Memory B cell (primary cell): ENCODE data around the gene ITGAD.

Experiments
- ATAC-seq: fragments of 150-1000 bp; cut with Tn5 transposase; 2 replicates; pipeline ENCODE4 v1.10.0; 2021; ENCODE audit warnings: low read depth, mild to moderate bottlenecking, moderate library complexity
- DNase-seq, 2 donors: peaks; one replicate each; pipeline ENCODE4 v3.0.0; 2022; ENCODE audit warnings: low spot score in 2 of 2
- H3K27ac Mint-ChIP-seq: one replicate; pipeline ENCODE4 v1.8.0; 2022; ENCODE audit warnings: mild to moderate bottlenecking, moderate library complexity, mixed read lengths
- H3K27me3 Mint-ChIP-seq: one replicate; pipeline ENCODE4 v1.8.0; 2022; ENCODE audit warnings: mixed read lengths
- H3K36me3 Mint-ChIP-seq: one replicate; pipeline ENCODE4 v1.8.0; 2022; ENCODE audit warnings: mild to moderate bottlenecking, mixed read lengths
- H3K4me1 Mint-ChIP-seq: one replicate; pipeline ENCODE4 v1.8.0; 2022; ENCODE audit warnings: mixed read lengths
- H3K4me3 Mint-ChIP-seq: one replicate; pipeline ENCODE4 v1.8.0; 2022; ENCODE audit warnings: mild to moderate bottlenecking, moderate library complexity, mixed read lengths
- H3K9me3 Mint-ChIP-seq: one replicate; pipeline ENCODE4 v1.8.0; 2022; ENCODE audit warnings: mixed read lengths

ITGAD gene

DNA sequence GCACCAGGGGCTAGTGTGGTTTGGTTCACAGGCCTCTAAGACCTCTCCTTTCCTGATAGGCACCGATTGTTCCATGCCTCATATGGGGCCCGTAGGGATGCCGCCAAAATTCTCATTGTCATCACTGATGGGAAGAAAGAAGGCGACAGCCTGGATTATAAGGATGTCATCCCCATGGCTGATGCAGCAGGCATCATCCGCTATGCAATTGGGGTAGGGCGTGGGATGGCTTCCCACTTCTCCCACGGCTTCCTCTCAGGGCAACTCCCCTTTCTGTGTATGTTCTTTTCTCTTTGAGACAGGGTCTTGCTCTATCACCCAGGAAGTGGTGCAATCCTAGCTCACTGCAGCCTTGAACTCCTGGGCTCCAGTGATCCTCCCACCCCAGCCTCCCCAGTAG lies 32.9 kb upstream of the ITGAD start:
- Mint-ChIP-seq H3K9me3 (no peaks in the 10 kb centered on the region), H3K4me3 (no peak overlapping the region), H3K36me3 (no peaks in the 10 kb centered on the region), H3K27me3 (no peaks in the 10 kb centered on the region), H3K4me1 (peaks cover 22% of the 10 kb centered on the region), H3K27ac (no peak overlapping the region)
- ATAC-seq (no peak), DNase-seq (no peak)

DNA sequence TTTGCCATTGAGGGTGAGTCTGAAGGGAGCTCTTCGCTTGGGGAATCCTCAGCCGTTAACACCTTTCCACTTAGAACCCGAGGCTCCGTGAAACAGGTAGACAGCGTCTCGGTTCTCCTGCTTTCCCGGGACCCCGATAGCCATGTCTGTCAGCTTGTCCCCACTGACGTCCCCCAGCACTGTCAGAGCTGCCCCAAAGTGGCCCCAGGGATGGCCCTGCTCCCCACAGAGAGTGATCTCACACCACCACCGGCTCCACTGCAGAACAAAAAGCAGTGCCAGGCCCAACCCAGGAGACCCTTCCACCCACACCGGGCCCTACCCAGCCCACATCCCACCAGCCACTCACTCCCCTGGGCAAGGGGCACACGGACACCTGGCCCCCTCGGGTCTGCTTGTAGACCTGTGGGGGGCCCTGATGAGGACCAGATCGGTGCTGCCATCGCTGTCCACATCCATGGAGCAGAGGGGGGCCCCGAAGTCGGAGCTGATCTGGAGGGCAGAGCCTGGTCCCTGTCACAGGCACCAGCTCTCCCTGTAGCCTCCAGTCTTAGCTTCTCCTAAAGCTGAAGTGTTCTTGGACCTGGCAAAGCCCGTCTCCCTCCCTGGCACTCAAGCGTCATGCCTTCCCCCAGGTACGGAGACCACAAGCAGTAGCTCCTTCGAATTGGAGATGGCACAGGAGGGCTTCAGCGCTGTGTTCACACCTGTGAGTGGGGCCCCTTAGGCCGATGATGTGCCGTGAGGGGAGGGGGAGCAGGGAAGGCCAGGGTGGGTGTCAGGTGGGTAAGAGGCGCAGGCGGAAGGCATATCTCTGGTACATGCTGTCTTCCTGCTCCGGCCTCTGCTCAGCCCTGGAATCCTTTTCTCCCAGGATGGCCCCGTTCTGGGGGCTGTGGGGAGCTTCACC lies 31.7 kb upstream of the ITGAD start:
- H3K4me3 Mint-ChIP-seq: no peak overlapping the region
- H3K27me3 Mint-ChIP-seq: no peaks in the 10 kb centered on the region
- ATAC-seq (no peak), DNase-seq (no peak)
- H3K9me3 Mint-ChIP-seq: no peaks in the 10 kb centered on the region
- H3K36me3 Mint-ChIP-seq: no peaks in the 10 kb centered on the region
- no peak overlapping the region for H3K27ac Mint-ChIP-seq
- peaks cover 13% of the 10 kb centered on the region for H3K4me1 Mint-ChIP-seq

DNA sequence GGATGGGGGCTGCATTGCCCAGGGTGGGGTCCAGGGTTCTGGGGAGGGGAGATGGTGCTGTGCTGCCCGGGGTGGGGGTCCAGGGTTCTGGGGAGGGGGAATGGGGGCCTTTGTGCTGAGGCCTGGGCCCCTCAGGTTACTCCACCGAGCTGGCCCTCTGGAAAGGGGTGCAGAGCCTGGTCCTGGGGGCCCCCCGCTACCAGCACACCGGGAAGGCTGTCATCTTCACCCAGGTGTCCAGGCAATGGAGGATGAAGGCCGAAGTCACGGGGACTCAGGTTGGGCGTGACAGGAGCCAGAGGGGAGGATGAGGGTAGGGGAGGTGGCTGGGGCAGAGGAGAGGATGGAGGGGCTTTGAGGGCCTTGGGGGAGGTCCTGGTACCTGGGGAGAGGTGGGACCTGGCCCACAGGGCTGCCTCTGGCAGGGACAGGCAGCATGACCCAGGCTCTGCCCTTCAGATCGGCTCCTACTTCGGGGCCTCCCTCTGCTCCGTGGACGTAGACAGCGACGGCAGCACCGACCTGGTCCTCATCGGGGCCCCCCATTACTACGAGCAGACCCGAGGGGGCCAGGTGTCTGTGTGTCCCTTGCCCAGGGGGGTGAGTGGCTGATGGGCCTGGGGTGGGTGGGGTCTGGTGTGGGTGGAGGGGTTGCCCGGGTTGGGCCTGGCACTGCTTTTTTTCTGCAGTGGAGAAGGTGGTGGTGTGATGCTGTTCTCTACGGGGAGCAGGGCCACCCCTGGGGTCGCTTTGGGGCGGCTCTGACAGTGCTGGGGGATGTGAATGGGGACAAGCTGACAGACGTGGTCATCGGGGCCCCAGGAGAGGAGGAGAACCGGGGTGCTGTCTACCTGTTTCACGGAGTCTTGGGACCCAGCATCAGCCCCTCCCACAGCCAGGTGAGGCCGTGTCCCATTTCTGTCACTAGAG lies 30.4 kb upstream of the ITGAD start:
- peaks cover 12% of the 10 kb centered on the region for H3K4me1 Mint-ChIP-seq
- H3K27me3 Mint-ChIP-seq: no peaks in the 10 kb centered on the region
- no peak overlapping the region for H3K27ac Mint-ChIP-seq
- no peak overlapping the region for H3K4me3 Mint-ChIP-seq
- no peaks in the 10 kb centered on the region for H3K36me3 Mint-ChIP-seq
- DNase-seq (no peak), ATAC-seq (no peak)
- H3K9me3 Mint-ChIP-seq: no peaks in the 10 kb centered on the region

DNA sequence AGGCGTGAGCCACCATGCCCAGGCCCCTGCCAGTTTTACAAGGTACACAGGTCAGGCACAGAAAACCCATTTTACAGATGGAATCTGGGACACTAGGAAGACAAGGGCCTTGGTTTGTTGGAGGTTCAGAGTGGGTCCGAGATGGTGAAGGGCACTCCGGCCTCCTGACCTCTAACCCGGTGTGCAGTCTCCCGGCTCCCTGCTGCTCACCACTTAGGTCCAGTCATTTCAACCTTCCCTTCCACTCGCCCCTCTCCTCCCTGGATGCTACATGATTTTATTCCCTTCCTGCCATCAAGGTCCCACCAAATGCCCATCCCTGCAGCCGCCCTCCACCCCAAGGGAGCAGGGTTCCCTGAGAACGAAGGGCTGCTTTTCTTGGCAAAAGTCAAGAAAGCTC lies 29.4 kb upstream of the ITGAD start:
- H3K27me3 Mint-ChIP-seq: no peaks in the 10 kb centered on the region
- H3K4me3 Mint-ChIP-seq: no peak overlapping the region
- no peak for ATAC-seq

DNA sequence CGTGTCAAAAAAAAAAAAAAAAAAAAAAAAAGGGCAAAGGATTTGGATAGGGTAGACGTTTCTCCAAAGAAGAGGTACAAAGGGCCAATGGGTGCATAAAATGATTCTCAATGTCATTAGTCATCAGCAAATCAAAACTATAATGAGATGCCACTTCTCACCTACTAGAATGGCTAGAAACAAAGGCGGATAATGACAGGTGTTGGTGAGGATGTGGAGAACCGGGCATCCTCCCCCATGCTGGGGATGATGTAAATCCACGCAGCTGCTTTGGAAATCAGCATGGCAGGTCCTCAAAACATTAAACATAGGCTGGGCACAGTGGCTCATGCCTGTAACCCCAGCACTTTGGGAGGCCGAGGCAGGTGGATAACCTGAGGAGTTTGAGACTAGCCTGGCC lies 28.7 kb upstream of the ITGAD start:
- no peak overlapping the region for H3K27ac Mint-ChIP-seq
- no peaks in the 10 kb centered on the region for H3K27me3 Mint-ChIP-seq
- H3K36me3 Mint-ChIP-seq: no peaks in the 10 kb centered on the region
- DNase-seq (no peak), ATAC-seq (no peak)
- H3K4me3 Mint-ChIP-seq: no peak overlapping the region
- H3K9me3 Mint-ChIP-seq: no peaks in the 10 kb centered on the region
- peaks cover 11% of the 10 kb centered on the region for H3K4me1 Mint-ChIP-seq

More for the DNA sequence above, 29.4 kb upstream of the ITGAD start:
- Mint-ChIP-seq H3K27ac (no peak overlapping the region), H3K9me3 (no peaks in the 10 kb centered on the region), H3K36me3 (no peaks in the 10 kb centered on the region), H3K4me1 (peaks cover 11% of the 10 kb centered on the region)
- DNase-seq: no peak

DNA sequence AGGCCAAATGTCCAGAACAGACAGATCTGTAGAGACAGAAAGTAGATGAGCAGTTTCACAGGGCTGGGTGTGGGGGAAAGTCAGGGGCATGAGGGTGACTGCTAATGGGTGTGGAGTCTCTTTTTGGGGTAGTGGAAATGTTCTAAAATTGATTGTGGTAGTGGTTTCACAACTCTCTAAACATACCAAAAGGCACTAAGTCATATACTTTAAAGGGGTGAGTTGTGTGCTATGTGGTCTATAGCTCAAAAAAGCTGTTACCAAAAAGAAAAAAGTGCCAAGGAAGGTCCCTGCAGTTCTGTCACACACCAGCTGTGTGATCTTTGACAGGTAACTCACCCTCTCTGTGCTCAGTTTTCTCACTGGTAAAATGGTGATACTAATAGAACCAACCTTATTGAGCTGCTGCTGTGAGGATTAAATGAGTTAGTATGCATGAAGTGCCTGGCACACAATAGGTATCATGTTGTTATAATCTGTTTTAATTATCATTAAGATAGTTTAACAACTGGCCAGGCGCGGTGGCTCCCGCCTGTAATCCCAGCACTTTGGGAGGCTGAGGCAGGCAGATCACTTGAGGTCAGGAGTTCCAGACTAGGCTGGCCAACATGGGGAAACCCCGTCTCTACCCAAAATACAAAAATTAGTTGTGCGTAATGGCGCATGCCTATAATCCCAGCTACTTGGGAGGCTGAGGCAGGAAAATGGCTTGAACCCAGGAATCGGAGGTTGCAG lies 27.8 kb upstream of the ITGAD start:
- ATAC-seq: no peak
- H3K36me3 Mint-ChIP-seq: no peaks in the 10 kb centered on the region

DNA sequence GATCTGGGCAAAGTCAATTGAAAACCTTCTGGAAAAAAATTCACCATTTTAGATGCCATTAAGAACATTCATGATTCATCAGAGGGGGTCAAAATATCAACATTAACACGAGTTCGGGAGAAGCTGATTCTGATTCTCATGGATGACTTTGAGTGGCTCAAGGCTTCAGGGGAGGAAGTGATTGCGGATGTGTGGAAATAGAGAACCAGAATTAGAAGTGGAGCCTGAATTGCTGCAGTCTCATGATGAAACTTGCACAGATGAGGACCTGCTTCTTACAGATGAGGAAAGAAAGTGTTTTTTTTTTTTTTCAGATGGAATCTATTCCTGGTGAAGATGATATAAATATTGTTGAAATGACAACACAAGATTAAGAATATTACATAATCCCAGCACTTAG lies 25.3 kb upstream of the ITGAD start:
- H3K27ac Mint-ChIP-seq: no peak overlapping the region
- DNase-seq (no peak), ATAC-seq (no peak)
- no peaks in the 10 kb centered on the region for H3K27me3 Mint-ChIP-seq
- no peaks in the 10 kb centered on the region for H3K36me3 Mint-ChIP-seq
- H3K4me1 Mint-ChIP-seq: peaks cover 11% of the 10 kb centered on the region
- no peak overlapping the region for H3K4me3 Mint-ChIP-seq
- H3K9me3 Mint-ChIP-seq: no peaks in the 10 kb centered on the region

More for the DNA sequence above, 27.8 kb upstream of the ITGAD start:
- Mint-ChIP-seq H3K4me3 (no peak overlapping the region), H3K9me3 (no peaks in the 10 kb centered on the region), H3K27ac (no peak overlapping the region), H3K4me1 (peaks cover 11% of the 10 kb centered on the region), H3K27me3 (no peaks in the 10 kb centered on the region)
- no peak for DNase-seq

DNA sequence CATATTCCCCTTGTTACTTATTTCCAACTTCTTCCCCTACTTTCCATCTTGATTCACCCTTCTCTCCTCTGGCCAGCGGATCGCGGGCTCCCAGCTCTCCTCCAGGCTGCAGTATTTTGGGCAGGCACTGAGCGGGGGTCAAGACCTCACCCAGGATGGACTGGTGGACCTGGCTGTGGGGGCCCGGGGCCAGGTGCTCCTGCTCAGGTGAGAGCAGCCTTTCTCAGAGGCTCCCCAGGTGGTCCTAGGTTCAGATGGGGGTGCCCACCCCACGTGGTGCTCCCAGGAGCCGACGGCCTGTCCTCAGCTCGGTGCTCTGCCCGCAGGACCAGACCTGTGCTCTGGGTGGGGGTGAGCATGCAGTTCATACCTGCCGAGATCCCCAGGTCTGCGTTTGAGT lies 22.1 kb upstream of the ITGAD start:
- Mint-ChIP-seq H3K27ac (peak overlapping the region; percentile 43), H3K4me3 (no peak overlapping the region), H3K4me1 (peaks cover 9% of the 10 kb centered on the region), H3K27me3 (no peaks in the 10 kb centered on the region), H3K9me3 (peaks cover 4% of the 10 kb centered on the region), H3K36me3 (peaks cover 2% of the 10 kb centered on the region)
- ATAC-seq (no peak), DNase-seq (no peak)

DNA sequence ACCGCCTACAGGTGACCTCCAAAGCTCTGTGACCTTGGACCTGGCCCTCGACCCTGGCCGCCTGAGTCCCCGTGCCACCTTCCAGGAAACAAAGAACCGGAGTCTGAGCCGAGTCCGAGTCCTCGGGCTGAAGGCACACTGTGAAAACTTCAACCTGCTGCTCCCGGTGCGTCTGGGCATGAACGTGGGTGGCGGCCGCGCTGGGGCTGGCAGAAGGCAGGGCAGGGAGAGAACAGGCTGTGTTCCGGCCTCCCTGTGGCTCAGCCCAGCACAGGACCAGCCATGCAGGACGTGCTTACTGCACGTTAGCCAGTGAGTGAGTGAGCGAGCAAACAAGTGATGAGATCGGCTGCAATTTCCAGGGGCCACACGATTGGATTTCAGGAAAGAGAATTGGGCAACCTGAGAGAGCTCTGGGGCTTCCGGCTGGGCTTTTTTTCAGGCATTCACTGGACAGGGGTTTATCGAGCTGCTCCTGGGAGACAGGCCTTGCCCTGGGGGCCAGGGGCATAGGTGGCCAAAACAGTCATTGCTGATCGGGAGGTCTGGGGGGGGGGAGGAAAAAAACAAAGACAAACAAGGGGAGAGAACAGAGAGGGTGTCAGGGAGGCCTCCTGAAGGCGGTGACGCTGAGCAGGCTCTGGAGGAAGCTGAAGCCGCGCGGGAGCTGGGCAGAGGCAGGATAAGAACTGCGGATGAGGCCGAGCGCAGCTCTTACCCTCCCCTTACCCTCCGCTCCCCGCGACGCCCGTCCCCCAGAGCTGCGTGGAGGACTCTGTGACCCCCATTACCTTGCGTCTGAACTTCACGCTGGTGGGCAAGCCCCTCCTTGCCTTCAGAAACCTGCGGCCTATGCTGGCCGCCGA lies 21.3 kb upstream of the ITGAD start:
- Mint-ChIP-seq H3K4me1 (peaks cover 9% of the 10 kb centered on the region), H3K9me3 (peaks cover 4% of the 10 kb centered on the region), H3K36me3 (peaks cover 2% of the 10 kb centered on the region), H3K4me3 (no peak overlapping the region), H3K27me3 (no peaks in the 10 kb centered on the region), H3K27ac (no peak overlapping the region)
- DNase-seq: no peak
- ATAC-seq: no peak

DNA sequence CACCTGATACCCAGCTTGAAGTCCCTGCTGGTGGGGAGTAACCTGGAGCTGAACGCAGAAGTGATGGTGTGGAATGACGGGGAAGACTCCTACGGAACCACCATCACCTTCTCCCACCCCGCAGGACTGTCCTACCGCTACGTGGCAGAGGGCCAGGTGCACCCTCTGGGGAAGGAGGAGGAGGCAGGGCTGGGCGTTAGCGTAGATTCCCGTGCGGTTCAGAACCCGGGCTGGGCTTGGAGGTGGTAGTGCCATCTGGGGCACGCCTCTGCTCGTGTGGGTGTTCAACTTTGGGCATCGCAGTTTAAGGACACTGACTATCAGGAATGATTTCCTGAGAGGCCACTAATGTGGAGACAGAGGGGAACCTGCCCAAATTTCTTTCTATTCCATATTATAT lies 19.9 kb upstream of the ITGAD start:
- peaks cover 5% of the 10 kb centered on the region for H3K4me1 Mint-ChIP-seq
- H3K4me3 Mint-ChIP-seq: no peak overlapping the region
- H3K9me3 Mint-ChIP-seq: peaks cover 4% of the 10 kb centered on the region
- ATAC-seq (no peak), DNase-seq (no peak)
- no peak overlapping the region for H3K27ac Mint-ChIP-seq
- H3K27me3 Mint-ChIP-seq: no peaks in the 10 kb centered on the region
- peaks cover 2% of the 10 kb centered on the region for H3K36me3 Mint-ChIP-seq

DNA sequence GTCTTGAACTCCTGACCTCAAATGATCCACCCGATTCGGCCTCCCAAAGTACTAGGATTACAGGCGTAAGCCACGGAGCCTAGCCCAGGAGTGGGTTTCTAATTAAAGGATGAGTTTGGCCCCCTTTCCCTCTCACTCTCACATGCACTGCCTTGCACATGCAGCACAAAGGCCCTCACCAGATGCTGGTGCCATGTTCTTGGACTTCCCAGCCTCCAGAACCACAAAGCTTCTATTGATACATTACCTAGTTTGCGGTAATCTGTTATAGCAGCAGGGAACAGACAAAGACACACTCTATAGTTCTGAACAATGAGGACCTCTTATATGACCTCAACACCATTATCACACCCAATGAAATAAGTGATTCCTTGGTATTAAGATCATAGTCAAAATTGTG lies 17.9 kb upstream of the ITGAD start:
- Mint-ChIP-seq H3K36me3 (peaks cover 2% of the 10 kb centered on the region), H3K27ac (no peak overlapping the region), H3K4me3 (no peak overlapping the region), H3K9me3 (peaks cover 4% of the 10 kb centered on the region), H3K27me3 (no peaks in the 10 kb centered on the region), H3K4me1 (peaks cover 5% of the 10 kb centered on the region)
- ATAC-seq (no peak), DNase-seq (no peak)

DNA sequence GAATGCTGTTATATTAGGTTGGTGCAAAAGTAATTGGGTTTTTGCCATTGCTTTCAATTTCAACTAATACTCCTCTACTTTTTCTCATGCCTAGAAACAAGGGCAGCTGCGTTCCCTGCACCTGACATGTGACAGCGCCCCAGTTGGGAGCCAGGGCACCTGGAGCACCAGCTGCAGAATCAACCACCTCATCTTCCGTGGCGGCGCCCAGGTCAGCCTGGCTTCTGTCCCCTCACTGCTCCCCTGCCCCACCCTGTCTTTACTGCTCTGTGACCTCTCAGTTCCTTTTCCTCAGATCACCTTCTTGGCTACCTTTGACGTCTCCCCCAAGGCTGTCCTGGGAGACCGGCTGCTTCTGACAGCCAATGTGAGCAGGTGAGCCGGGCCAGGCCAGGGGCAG lies 16.4 kb upstream of the ITGAD start:
- peaks cover 5% of the 10 kb centered on the region for H3K4me1 Mint-ChIP-seq
- peaks cover 2% of the 10 kb centered on the region for H3K36me3 Mint-ChIP-seq
- no peak for DNase-seq
- H3K27me3 Mint-ChIP-seq: no peaks in the 10 kb centered on the region
- H3K9me3 Mint-ChIP-seq: peaks cover 4% of the 10 kb centered on the region
- ATAC-seq: no peak
- no peak overlapping the region for H3K4me3 Mint-ChIP-seq
- no peak overlapping the region for H3K27ac Mint-ChIP-seq

DNA sequence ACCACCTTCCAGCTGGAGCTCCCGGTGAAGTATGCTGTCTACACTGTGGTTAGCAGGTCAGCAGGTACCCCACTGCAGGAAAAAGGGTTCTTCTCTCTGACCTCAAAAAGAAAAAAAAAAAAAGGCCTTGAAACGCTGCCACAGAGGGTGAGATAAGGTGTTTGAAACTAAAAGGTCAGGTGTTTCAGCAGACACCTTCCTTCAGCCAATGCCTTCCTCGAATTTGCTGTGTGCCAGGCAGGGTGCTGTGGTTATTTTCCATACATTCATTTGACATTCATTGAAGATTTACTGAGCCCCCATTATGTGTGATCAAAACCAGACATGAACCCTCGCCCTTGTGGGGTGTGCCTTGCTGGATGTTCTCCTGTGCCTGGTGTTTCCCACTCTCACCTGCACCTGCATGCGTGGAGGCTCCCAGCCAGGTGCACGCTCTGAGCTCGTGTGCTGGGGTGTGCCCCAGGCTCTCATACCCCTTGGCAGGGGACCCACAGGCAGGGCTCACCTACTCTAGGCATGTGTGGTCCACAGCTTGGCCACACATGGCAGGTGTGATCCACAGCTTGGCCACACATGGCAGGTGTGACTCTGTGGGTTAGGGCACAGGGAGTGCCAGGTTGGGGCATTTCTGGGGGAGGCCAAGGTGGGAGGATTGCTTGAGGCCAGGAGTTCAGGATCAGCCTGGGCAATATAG lies 15.8 kb upstream of the ITGAD start:
- peaks cover 4% of the 10 kb centered on the region for H3K9me3 Mint-ChIP-seq
- no peak overlapping the region for H3K27ac Mint-ChIP-seq
- H3K36me3 Mint-ChIP-seq: peaks cover 2% of the 10 kb centered on the region
- no peak overlapping the region for H3K4me3 Mint-ChIP-seq
- DNase-seq: no peak
- H3K27me3 Mint-ChIP-seq: no peaks in the 10 kb centered on the region
- no peak for ATAC-seq
- peaks cover 6% of the 10 kb centered on the region for H3K4me1 Mint-ChIP-seq
